Panc1 (cell line): ENCODE data around the gene BARX2.

Source experiments
- CTCF ChIP-seq: fragments of 450-650 bp; IDR thresholded peaks from 2 replicates; pipeline ENCODE4 v1.5.1; 2017; ENCODE audit warnings: mild to moderate bottlenecking
- POLR2AphosphoS5 ChIP-seq: IDR thresholded peaks from 2 replicates; pipeline ENCODE4 v1.6.1; 2012; ENCODE audit warnings: mild to moderate bottlenecking, low read depth, low read length, moderate library complexity
- TCF7L2 ChIP-seq: IDR thresholded peaks from 2 replicates; pipeline ENCODE4 v1.6.1; 2011; ENCODE audit warnings: mild to moderate bottlenecking, low read depth, low read length, inconsistent platforms
- TF ChIP-seq, protein P1 (sequence below), 2 experiments: IDR thresholded peaks; 2 replicates each; pipeline ENCODE4 v1.6.1; 2011 to 2012; ENCODE audit warnings: low read depth in 2 of 2, control low read depth in 1 of 2, low read length in 1 of 2, mild to moderate bottlenecking in 1 of 2, moderate library complexity in 1 of 2; ENCODE audit not compliant: insufficient read depth in 1 of 2

- no peak for TF ChIP-seq CTCF
- TF ChIP-seq, protein P1, sequence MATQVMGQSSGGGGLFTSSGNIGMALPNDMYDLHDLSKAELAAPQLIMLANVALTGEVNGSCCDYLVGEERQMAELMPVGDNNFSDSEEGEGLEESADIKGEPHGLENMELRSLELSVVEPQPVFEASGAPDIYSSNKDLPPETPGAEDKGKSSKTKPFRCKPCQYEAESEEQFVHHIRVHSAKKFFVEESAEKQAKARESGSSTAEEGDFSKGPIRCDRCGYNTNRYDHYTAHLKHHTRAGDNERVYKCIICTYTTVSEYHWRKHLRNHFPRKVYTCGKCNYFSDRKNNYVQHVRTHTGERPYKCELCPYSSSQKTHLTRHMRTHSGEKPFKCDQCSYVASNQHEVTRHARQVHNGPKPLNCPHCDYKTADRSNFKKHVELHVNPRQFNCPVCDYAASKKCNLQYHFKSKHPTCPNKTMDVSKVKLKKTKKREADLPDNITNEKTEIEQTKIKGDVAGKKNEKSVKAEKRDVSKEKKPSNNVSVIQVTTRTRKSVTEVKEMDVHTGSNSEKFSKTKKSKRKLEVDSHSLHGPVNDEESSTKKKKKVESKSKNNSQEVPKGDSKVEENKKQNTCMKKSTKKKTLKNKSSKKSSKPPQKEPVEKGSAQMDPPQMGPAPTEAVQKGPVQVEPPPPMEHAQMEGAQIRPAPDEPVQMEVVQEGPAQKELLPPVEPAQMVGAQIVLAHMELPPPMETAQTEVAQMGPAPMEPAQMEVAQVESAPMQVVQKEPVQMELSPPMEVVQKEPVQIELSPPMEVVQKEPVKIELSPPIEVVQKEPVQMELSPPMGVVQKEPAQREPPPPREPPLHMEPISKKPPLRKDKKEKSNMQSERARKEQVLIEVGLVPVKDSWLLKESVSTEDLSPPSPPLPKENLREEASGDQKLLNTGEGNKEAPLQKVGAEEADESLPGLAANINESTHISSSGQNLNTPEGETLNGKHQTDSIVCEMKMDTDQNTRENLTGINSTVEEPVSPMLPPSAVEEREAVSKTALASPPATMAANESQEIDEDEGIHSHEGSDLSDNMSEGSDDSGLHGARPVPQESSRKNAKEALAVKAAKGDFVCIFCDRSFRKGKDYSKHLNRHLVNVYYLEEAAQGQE (IDR thresholded peaks at IDR 0.05; ENCODE audit: insufficient read depth in 1 of 2, low read depth in 2 of 2, low read length in 1 of 2), result no peak
- no peak for TF ChIP-seq TCF7L2
- TF ChIP-seq POLR2AphosphoS5, result no peak
Measured at GRCh38 chr11:129412494-129412893, 36.8 kb downstream of the BARX2 start.
